ENCODE measurements around the gene GALNT7.
"Not testable (repeated sequence)": the region's sequence is repeated elsewhere in the genome, so short reads cannot be mapped to it uniquely, and the experiment has no call there.

GALNT7 gene

GRCh38 chr4:173200103-173200884 lies 31.7 kb downstream of the GALNT7 start:
- DNase-seq = no peak

GRCh38 chr4:173202395-173202794 lies 33.8 kb downstream of the GALNT7 start:
- no peak for DNase-seq

GRCh38 chr4:173205656-173206055 lies 37.0 kb downstream of the GALNT7 start:
- no peak for DNase-seq

- no peak for DNase-seq
Measured at GRCh38 chr4:173208420-173208819, 39.8 kb downstream of the GALNT7 start.

GRCh38 chr4:173211222-173211621 lies 42.6 kb downstream of the GALNT7 start:
- no peak for DNase-seq

GRCh38 chr4:173211838-173212237 lies 43.2 kb downstream of the GALNT7 start:
- no peak for DNase-seq

DNA sequence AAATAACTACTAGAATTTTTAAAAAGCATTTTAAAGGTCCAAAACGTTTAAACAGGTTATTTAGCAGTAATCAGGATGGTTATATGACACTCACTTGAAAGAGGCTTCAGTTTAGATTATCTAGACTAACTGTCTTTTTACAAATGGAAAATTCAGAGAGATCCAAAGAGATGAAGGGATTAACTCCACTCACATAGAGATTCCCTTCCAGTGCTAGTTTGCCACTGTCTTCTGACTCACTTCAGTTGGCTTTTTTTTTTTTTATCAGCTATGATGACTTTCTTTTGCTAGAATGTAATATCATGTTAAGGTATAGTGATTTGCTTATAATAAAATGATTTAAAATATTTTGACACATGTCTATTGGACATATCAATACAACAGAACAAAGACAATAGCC lies 43.8 kb downstream of the GALNT7 start:
- DNase-seq = no peak

- no peak for DNase-seq
Measured at GRCh38 chr4:173213296-173213695, 44.7 kb downstream of the GALNT7 start.

DNA sequence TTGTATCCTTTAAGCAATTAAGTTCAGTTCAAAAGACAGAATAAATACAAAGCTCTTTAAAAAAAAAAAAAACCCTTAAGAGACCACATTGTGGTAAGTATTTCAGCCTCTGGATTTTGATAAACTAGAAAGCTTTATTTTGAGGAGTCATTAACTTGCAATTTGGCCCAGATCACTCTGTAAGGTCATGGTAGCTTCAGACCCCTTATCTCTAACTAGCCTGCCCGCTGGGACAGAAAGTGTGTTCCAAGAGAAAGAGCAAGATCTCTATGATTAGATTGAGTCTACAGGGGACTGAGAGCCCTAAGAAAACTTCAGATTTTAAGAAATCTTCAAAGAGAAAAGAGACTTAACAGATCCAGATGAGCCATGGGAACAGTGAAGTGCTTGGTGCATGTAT lies 45.6 kb downstream of the GALNT7 start:
- no peak for DNase-seq

DNA sequence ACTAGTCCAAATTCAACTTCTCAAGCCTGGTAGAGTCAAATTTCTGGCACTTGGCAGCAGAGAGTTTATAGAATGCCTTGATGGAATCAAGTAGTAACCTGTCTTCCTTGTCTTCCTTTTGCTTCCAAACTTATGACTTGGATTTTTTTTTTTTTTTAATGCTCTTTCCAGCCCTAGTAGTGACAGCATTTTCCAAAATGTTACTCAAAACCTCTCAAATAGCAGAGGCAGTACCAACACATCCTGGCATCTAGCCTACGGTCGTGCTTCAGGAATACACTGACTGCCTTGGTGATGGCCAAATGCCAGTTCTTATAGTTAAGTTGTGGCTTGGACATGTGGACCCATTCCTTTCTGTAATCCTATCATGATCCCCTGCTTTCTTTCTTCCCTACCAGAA lies 46.0 kb downstream of the GALNT7 start:
- no peak for DNase-seq

DNA sequence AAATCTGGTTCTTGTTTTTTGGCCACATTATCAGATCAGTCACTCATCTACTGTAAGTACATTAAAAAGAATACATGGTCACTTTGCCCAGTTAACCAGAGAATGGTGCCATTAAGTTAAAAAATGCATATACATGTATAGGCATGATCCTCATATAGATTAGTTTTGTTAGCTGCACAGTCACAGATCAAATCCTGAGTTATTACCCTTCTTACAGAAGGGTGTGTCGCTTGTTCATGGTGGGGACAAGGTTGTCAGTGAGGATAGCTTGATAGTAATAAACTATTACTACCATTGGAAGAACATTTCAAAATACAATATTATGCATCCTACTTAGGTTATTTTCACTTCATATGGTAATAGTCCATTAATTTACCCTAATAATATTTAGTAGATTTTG lies 48.5 kb downstream of the GALNT7 start:
- no peak for DNase-seq

GRCh38 chr4:173217727-173218126 lies 49.1 kb downstream of the GALNT7 start:
- no peak for DNase-seq

DNA sequence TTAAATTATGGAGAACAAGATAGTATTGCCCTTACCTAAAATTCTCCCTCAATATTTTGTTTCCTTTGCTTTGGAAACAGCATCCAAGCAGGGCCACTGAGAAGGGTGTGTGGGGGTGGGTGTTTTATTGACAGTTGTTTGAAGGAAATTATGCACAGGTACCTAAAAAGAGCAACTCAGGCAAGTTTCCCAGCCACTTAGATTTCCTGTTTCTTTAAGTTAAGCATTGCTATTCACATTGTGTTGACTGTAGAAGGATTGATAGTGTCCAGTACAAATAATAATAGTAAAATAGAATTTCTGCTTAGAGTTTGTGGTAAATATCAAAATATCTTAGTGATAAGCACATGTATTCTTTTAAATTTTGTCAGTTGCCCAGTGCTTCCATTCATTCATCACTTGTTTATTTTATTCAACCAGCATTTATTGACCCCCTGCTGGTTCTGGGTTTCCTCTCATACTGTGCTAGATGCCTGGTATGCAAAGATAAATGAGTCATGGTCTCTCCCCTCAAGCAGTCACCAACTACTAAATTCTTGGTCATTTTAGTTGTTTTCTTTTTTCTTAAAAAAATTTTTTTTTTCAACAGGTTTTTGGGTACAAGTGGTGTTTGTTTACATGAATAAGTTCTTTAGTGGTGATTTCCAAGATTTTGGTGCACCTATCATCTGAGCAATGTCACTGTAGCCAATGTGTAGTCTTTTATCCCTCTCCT lies 50.0 kb downstream of the GALNT7 start:
- DNase-seq = no peak

GRCh38 chr4:173219126-173219437 lies 50.5 kb downstream of the GALNT7 start:
- not testable (repeated sequence) for DNase-seq

DNA sequence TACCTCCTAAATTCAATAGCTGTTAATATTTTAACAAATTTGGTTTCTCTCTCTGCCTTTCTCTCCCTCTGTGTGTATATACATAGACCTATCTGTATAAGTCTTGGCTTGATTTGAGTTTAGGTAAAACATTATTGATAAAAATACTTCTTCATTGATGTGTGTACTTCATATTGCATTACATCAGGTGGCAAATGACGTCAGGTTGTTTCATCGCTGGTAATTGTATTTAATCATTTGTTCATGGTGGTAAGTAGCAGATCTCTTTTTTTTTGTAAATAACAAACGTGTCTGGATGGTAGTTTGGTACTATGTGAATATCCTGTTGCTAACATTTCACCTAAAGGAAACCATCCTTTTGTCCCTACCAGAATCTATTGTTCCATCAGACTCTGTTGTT lies 55.1 kb downstream of the GALNT7 start:
- no peak for DNase-seq

DNA sequence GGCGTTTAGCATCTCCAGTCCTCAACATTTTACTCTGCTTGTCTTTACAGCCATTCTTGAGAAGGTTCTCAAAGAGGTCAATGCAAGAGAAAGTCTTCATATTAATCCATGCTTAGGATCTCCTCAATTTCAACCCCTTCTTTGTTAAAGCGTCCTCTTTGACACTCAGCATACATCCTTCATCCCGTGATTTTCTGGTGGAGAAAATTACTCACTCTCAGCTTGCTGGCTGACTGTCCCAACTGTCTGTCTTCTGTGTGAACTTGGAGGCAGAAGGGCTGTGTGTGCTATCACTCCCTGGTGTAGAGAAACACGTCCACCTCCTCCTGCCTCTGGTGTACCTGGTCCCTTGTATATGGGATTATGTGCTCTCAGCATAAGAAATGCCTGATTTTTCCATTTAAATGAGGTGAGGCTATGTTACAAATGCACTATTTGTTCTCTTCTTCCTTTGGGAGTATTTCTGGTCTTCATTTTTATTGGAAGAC lies 57.8 kb downstream of the GALNT7 start:
- DNase-seq = no peak

DNA sequence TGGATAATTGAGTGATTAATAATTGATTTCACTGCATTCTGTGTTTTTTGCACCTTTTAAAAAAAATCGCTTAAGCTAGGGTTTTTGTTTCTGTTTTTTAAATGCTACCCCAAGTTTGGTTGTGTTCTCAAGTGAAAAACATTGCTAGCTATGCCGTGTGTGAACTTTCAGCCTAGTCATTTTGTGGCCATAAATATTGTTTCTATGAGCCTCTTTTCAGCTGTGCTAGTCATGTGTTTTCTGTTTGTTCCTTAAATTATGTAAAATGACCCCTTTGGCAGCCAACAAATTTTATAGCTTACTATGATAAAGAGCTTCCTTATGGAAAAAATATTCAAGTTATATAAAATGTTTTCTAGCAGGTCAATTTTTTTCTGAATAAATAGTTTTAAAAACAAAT lies 59.1 kb downstream of the GALNT7 start:
- DNase-seq = no peak

- no peak for DNase-seq
Measured at GRCh38 chr4:173230062-173230461, 61.5 kb downstream of the GALNT7 start.

DNA sequence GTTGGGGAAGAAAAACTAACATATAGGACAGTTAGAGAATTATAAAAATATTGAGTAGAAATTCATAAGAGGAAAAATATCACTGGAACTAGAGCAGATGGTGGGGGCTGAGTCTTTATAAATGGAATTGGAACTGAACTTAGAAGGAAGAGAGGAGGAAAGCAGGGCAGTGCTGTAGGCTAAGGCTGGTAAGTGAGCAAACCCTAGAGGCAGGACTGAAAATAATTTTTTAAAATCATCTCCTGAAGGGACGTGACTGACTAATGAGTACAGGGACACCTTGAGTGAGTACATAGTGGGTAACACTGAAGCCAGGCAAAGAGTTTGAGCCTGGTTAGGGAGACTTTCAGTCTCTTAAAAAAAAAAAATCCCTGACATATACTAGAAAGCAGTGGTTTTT lies 63.3 kb downstream of the GALNT7 start:
- DNase-seq = no peak

- DNase-seq = no peak
Measured at GRCh38 chr4:173233857-173234256, 65.2 kb downstream of the GALNT7 start.

DNA sequence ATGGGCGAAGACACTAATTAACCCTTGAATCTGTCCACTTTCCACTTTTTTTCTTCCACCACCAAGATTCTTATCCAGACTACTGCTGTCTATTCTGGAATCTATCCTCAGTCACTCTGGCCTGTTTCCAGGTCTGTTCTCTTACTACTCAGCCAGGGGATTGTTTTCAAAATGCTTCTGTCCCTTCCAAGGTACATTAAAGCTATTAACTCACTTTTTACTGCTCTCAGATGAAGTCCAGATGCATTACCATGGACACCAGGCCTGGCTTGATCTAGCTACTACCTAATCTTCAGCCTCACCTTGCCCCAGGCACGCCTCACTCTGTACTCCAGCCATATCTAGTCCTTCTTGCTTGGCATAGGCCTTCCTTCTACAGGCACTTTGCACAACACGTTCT lies 66.4 kb downstream of the GALNT7 start:
- no peak for DNase-seq

DNA sequence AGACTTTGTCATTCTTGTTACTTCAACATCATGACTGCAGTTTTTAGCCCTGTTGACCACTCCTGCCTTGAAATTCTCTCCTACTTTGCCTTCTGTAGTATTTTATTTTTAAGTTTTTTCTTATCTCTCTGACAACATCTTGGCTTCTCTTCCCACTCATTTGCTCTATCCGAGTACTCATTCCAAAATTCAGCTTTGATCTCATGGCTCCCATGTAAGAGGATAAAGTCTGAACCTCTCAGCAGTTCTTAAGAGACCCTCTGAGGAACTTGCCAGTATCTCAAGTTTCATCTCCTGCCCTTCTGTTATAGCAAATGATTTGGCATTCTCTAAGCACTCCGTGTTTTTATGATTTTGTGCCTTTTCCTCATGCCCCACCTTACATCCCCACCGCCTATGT lies 67.7 kb downstream of the GALNT7 start:
- DNase-seq = no peak

GRCh38 chr4:173237152-173237551 lies 68.5 kb downstream of the GALNT7 start:
- no peak for DNase-seq

DNA sequence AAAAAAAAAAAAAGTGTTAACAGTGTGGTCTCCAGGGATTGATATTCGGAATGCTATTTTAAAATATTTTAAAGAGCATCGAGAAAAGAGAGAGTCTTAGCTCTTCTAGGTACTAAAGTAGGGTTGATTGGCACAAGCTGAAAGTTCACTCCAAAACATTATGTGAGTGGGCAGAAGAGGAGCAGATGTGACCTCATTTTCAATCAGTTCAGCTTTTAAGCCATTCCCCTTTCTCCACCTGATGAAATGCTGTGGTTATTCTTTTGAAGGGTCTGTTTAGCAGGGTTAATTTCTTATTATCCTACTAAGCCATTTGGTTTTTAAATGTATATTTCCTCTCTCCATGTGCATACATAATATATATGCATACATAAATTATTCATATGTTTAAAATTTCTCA lies 69.2 kb downstream of the GALNT7 start:
- no peak for DNase-seq

DNA sequence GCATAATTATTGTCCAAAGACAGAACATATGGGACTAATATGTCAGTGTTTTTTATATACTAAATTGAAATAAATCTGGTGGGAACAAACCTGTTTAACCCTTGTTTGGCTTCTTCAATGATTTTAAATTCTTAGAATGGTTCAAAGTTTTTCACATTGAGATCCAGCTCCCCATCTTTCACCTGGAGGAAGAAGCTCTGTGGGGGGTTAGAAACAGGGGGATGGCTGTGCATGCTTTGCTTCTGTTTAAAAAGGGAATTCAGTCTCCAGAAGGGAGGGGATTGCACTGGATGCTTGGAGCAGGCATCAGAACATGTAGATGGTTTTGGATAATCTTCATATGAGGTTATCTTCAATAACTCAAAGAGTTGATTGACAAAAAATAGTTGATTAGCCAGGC lies 72.1 kb downstream of the GALNT7 start:
- DNase-seq = no peak

Measured in CD4-positive, alpha-beta T cell treated with Interferon gamma for 1 hour (primary cell).